Endothelial cell of umbilical vein (primary cell): ENCODE measurements around the gene ABCC4. TPM values are rescaled to one million over a fixed set of nuclear protein-coding genes. Genes with fewer than 3 reads are reported as not detected.
"Not testable (repeated sequence)": the region's sequence is repeated elsewhere in the genome, so short reads cannot be mapped to it uniquely, and the experiment has no call there.

Experiments used
- BruUV-seq: library from RNA; stranded (reverse); fragments of 400-500 nt; replicated peaks from 2 replicates; lab custom pipeline; 2021; lab: Mats Ljungman, UMichigan
- CTCF ChIA-PET: fragments of 300-600, 350-600 bp; sonication (Branson Sonifier 250); formaldehyde crosslinking; loops from one replicate; lab custom pipeline; 2021; ENCODE audit warnings: antibody characterized with exemption, inconsistent platforms; lab: Charles Lee
- POLR2A ChIA-PET: fragments of 300-600, 350-600 bp; sonication (Branson Sonifier 250); formaldehyde crosslinking; loops from one replicate; lab custom pipeline; 2021; ENCODE audit warnings: antibody characterized with exemption, inconsistent platforms; lab: Charles Lee
- DNase-seq: peaks from one replicate; pipeline ENCODE4 v3.0.0-alpha.2; 2011; ENCODE audit warnings: low read depth, low spot score
- FAIRE-seq: peaks from 2 replicates; lab custom pipeline; 2011; peaks lifted over from hg19 to GRCh38; lab: Jason Lieb, UNC
- H2AFZ ChIP-seq: 2 replicates; pipeline ENCODE4 v1.6.0; 2012; ENCODE audit warnings: low read depth, low read length, control low read depth, inconsistent platforms
- H3K27ac ChIP-seq: 2 replicates; pipeline ENCODE4 v1.5.1; 2011; ENCODE audit warnings: low read depth, mild to moderate bottlenecking, control low read depth, low read length, moderate library complexity; ENCODE audit not compliant: insufficient read depth
- H3K27me3 ChIP-seq, 2 experiments: 2 replicates each; pipeline versions ENCODE4 v1.6.0 to v1.6.1; 2011; ENCODE audit warnings: low read length in 2 of 2, mixed read lengths in 1 of 2; ENCODE audit not compliant: control insufficient read depth in 2 of 2, insufficient read depth in 2 of 2
- H3K36me3 ChIP-seq, 2 experiments: 2 replicates in 1 of 2; 3 replicates in 1 of 2; pipeline ENCODE4 v1.5.1; 2011; ENCODE audit warnings: low read length in 2 of 2, mild to moderate bottlenecking in 1 of 2, moderate library complexity in 1 of 2; ENCODE audit not compliant: control insufficient read depth in 2 of 2, insufficient read depth in 2 of 2; ENCODE audit errors: extremely low read depth in 1 of 2
- H3K4me1 ChIP-seq: 3 replicates; pipeline ENCODE4 v1.5.1; 2011; ENCODE audit warnings: mild to moderate bottlenecking, low read length; ENCODE audit not compliant: control insufficient read depth, insufficient read depth; ENCODE audit errors: extremely low read depth
- H3K4me2 ChIP-seq: 2 replicates; pipeline ENCODE4 v1.6.1; 2011; ENCODE audit warnings: low read length, control low read depth, mixed read lengths; ENCODE audit not compliant: insufficient read depth
- H3K4me3 ChIP-seq, 3 experiments: fragments of 200-600 bp in 1 of 3; sonication (generic), shearing (Covaris generic) in 1 of 3; replicated peaks in 1 of 3; 2 replicates each; pipeline ENCODE4 v1.5.1; 2011 to 2016; ENCODE audit warnings: control low read depth in 3 of 3, low read length in 3 of 3, mild to moderate bottlenecking in 2 of 3, inconsistent platforms in 1 of 3, low read depth in 1 of 3, moderate library complexity in 1 of 3; ENCODE audit not compliant: insufficient read depth in 1 of 3
- H3K79me2 ChIP-seq: 2 replicates; pipeline ENCODE4 v1.6.0; 2012; ENCODE audit warnings: low read length, inconsistent platforms; ENCODE audit not compliant: control insufficient read depth, insufficient read depth
- H3K9ac ChIP-seq: replicated peaks from 2 replicates; pipeline ENCODE3; 2011; ENCODE audit warnings: low read length, control low read depth; ENCODE audit not compliant: insufficient read depth; ENCODE audit errors: extremely low read depth
- H3K9me1 ChIP-seq: replicated peaks from 3 replicates; pipeline ENCODE4 v1.6.0; 2011; ENCODE audit warnings: mild to moderate bottlenecking, low read length; ENCODE audit not compliant: control insufficient read depth, insufficient read depth; ENCODE audit errors: extremely low read depth
- H3K9me3 ChIP-seq: replicated peaks from 2 replicates; pipeline ENCODE4 v1.5.1; 2012; ENCODE audit warnings: low read length, inconsistent platforms; ENCODE audit not compliant: control insufficient read depth, insufficient read depth
- H4K20me1 ChIP-seq: replicated peaks from 2 replicates; pipeline ENCODE3; 2011; ENCODE audit warnings: mild to moderate bottlenecking, low read length; ENCODE audit not compliant: control insufficient read depth, insufficient read depth; ENCODE audit errors: extremely low read depth
- EZH2 ChIP-seq: IDR thresholded peaks from 2 replicates; pipeline ENCODE4 v1.6.1; 2012; ENCODE audit warnings: borderline replicate concordance, low read depth, mild to moderate bottlenecking, moderate library complexity, low read length, inconsistent platforms; ENCODE audit not compliant: severe bottlenecking
- FOS ChIP-seq: IDR thresholded peaks from 2 replicates; pipeline ENCODE4 v1.6.1; 2011; ENCODE audit warnings: mild to moderate bottlenecking, low read length, moderate library complexity, borderline replicate concordance; ENCODE audit not compliant: insufficient read depth
- GATA2 ChIP-seq: IDR thresholded peaks from 2 replicates; pipeline ENCODE4 v1.7.0; 2011; ENCODE audit warnings: low read depth, mild to moderate bottlenecking, moderate library complexity, mixed read lengths, low read length; ENCODE audit not compliant: insufficient read length, insufficient read depth
- JUN ChIP-seq: IDR thresholded peaks from 2 replicates; pipeline ENCODE4 v1.6.1; 2011; ENCODE audit warnings: borderline replicate concordance, low read depth; ENCODE audit not compliant: insufficient read length, insufficient read depth
- MYC ChIP-seq: IDR thresholded peaks from one replicate; pipeline ENCODE4 v1.6.1; 2011; ENCODE audit warnings: mild to moderate bottlenecking, low read depth, low read length
- POLR2A ChIP-seq: IDR thresholded peaks from 2 replicates; pipeline ENCODE4 v1.6.1; 2012; ENCODE audit warnings: low read depth, mild to moderate bottlenecking, control low read depth, low read length
- POLR2AphosphoS5 ChIP-seq: IDR thresholded peaks from 2 replicates; pipeline ENCODE4 v1.6.1; 2012; ENCODE audit warnings: low read depth, mild to moderate bottlenecking, control low read depth, low read length, moderate library complexity; ENCODE audit not compliant: insufficient read depth
- dilution Hi-C: fragments of 300-500 bp; cut with MboI; formaldehyde crosslinking; loops from one replicate; pipeline ENCODE4 v1.15.0; 2019; ENCODE audit warnings: low sequenced_read_pairs; ENCODE audit not compliant: extremely low pct_ligation_motif_present
- intact Hi-C: fragments of 100-400 bp; cut with micrococcal nuclease; formaldehyde crosslinking; loops from one replicate; pipeline ENCODE4 v1.10.0; 2022
- polyA plus RNA-seq, 4 experiments: library from polyadenylated mRNA; depleted of rRNA in 3 of 4; stranded (reverse) in 3 of 4; unstranded in 1 of 4; fragments of >200 nt; gene quantifications; 2 replicates each; pipeline versions ENCODE4 v1.2.1 to v1.2.3, GENCODE V29; 2011 to 2012; ENCODE audit warnings: missing spikeins in 1 of 4
- total RNA-seq: library from RNA; stranded (reverse); gene quantifications from 2 replicates; pipeline ENCODE4 v1.2.3, GENCODE V29; 2021
- TF ChIP-seq, protein P1 (sequence below), 2 donors: IDR thresholded peaks; 1 replicate in 1 of 2; 2 replicates in 1 of 2; pipeline ENCODE4 v1.5.1; 2011; ENCODE audit warnings: low read length in 2 of 2, mild to moderate bottlenecking in 2 of 2, moderate library complexity in 2 of 2, control low read depth in 1 of 2, inconsistent platforms in 1 of 2, low read depth in 1 of 2; ENCODE audit not compliant: insufficient read depth in 1 of 2; ENCODE audit errors: extremely low read depth in 1 of 2
- TF ChIP-seq, protein P2 (sequence below): IDR thresholded peaks from 2 replicates; pipeline ENCODE4 v1.6.1; 2011; ENCODE audit not compliant: insufficient read depth, insufficient read length

The ABCC4 gene
- total and polyA plus RNA-seq, 2 donors (not counting 3 experiments of a cell fraction or from before 2014, with no cell fraction given) = 9.2 to 15.9 TPM

DNA sequence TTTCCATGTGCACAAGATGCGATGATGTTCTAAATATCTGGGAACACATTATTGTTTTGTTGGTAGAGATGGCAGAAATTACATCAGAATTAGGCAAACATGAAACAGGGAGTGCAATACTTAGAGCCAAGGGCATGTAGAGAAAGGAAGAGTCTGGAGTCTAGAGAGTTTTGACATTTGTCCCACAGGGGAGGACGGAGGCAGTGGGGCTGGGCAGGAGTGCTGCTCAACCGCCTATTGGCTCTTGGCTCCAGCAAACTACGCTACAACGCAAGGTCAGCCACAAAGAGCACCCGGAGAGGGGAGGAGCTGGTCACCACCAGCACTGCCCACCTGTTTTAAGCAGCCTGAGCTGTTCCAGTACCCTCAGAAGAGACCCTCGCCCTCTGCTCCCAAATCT is 108.3 kb downstream of the ABCC4 start:
- Histone ChIP-seq H3K4me1 (no peaks in the 10 kb centered on the region), H3K36me3 (no peaks in the 10 kb centered on the region), H3K9me1 (no peaks in the 10 kb centered on the region), H4K20me1 (no peaks in the 10 kb centered on the region), H3K4me2 (no peak overlapping the region), H3K4me3 (no peak overlapping the region), H3K9me3 (no peaks in the 10 kb centered on the region), H3K79me2 (no peaks in the 10 kb centered on the region), H2AFZ (no peak overlapping the region), H3K27ac (no peak overlapping the region), H3K9ac (no peak overlapping the region), H3K27me3 (no peaks in the 10 kb centered on the region)
- POLR2A ChIA-PET = no interaction called here
- intact Hi-C loops = no loop called here
- DNase-seq (no peak), FAIRE-seq (no peak)
- no TSS peak for BruUV-seq
- dilution Hi-C loops = no loop called here
- TF ChIP-seq GATA2 = no peak
- no peak for TF ChIP-seq FOS
- TF ChIP-seq POLR2AphosphoS5 = no peak
- no peak for TF ChIP-seq EZH2
- TF ChIP-seq, protein P1, sequence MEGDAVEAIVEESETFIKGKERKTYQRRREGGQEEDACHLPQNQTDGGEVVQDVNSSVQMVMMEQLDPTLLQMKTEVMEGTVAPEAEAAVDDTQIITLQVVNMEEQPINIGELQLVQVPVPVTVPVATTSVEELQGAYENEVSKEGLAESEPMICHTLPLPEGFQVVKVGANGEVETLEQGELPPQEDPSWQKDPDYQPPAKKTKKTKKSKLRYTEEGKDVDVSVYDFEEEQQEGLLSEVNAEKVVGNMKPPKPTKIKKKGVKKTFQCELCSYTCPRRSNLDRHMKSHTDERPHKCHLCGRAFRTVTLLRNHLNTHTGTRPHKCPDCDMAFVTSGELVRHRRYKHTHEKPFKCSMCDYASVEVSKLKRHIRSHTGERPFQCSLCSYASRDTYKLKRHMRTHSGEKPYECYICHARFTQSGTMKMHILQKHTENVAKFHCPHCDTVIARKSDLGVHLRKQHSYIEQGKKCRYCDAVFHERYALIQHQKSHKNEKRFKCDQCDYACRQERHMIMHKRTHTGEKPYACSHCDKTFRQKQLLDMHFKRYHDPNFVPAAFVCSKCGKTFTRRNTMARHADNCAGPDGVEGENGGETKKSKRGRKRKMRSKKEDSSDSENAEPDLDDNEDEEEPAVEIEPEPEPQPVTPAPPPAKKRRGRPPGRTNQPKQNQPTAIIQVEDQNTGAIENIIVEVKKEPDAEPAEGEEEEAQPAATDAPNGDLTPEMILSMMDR (IDR thresholded peaks at IDR 0.05; ENCODE audit: extremely low read depth in 1 of 2, insufficient read depth in 1 of 2, low read depth in 1 of 2, low read length in 2 of 2) = no peak
- no peak for TF ChIP-seq JUN
- TF ChIP-seq MYC = no peak
- TF ChIP-seq, protein P2, sequence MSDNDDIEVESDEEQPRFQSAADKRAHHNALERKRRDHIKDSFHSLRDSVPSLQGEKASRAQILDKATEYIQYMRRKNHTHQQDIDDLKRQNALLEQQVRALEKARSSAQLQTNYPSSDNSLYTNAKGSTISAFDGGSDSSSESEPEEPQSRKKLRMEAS = no peak
- no peak for TF ChIP-seq POLR2A
- CTCF ChIA-PET = interaction anchor here (0.9 to 8.5 kb wide), 17 partner anchors 12 to 642 kb away, joined by 3 to 633 read pairs (median 9); partner anchors contain the start of gene ABCC4

DNA sequence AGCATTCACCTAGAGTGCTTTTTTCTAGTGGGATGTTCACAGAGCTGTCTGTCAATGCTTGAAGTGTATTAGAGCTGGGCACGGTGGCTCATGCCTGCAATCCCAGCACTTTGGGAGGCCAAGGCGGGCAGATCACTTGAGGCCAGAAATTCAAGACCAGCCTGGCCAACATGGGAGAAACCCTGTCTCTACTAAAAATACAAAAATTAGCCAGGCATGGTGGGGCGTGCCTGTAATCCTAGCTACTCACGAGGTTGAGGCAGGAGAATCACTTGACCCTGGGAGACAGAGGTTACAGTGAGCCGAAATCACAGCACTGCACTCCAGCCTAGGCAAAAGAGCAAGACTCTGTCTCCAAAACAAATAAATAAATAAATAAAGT is 108.7 kb downstream of the ABCC4 start:
- H3K27me3 ChIP-seq, intact Hi-C loops, FAIRE-seq, H3K9me1 ChIP-seq, H3K4me2 ChIP-seq, H3K9ac ChIP-seq, BruUV-seq, H3K9me3 ChIP-seq, POLR2A ChIA-PET, H3K27ac ChIP-seq, DNase-seq, H3K36me3 ChIP-seq, H2AFZ ChIP-seq, H4K20me1 ChIP-seq, H3K79me2 ChIP-seq, dilution Hi-C loops, H3K4me3 ChIP-seq, H3K4me1 ChIP-seq: not testable (repeated sequence)
- CTCF ChIA-PET = interaction anchor here (0.7 to 8.5 kb wide), 28 partner anchors 10 to 643 kb away, joined by 3 to 633 read pairs (median 8); partner anchors contain the start of gene ABCC4
